WTC11 (cell line): ENCODE data around the gene OR52K1. TPM values are rescaled to one million over a fixed set of nuclear protein-coding genes. Genes with fewer than 3 reads are reported as not detected.

Source experiments
- ATAC-seq: fragments of 200-7000 bp; cut with Tn5 transposase; 2 replicates; pipeline ENCODE4 v1.10.0; 2021; ENCODE audit warnings: mild to moderate bottlenecking, moderate library complexity
- CTCF ChIA-PET: fragments of 300-600 bp; sonication (Branson Sonifier 250); formaldehyde crosslinking; loops from one replicate; lab custom pipeline; 2021; ENCODE audit warnings: antibody characterized with exemption; lab: Charles Lee
- POLR2A ChIA-PET: fragments of 350-600 bp; sonication (Branson Sonifier 250); formaldehyde crosslinking; loops from one replicate; lab custom pipeline; 2021; ENCODE audit warnings: antibody characterized with exemption; lab: Charles Lee
- DNase-seq: peaks from one replicate; pipeline ENCODE4 v3.0.0; 2021; ENCODE audit warnings: low spot score
- H3K27ac Mint-ChIP-seq: 2 replicates; pipeline ENCODE4 v1.8.0; 2021; ENCODE audit warnings: mixed read lengths
- H3K27me3 Mint-ChIP-seq: 2 replicates; pipeline ENCODE4 v1.8.0; 2021; ENCODE audit warnings: low read depth, mild to moderate bottlenecking, moderate library complexity, mixed read lengths
- H3K36me3 Mint-ChIP-seq: 2 replicates; pipeline ENCODE4 v1.8.0; 2021; ENCODE audit warnings: mixed read lengths
- H3K4me1 Mint-ChIP-seq: 2 replicates; pipeline ENCODE4 v1.8.0; 2022; ENCODE audit warnings: mixed read lengths
- H3K4me3 Mint-ChIP-seq: 2 replicates; pipeline ENCODE4 v1.8.0; 2021; ENCODE audit warnings: mild to moderate bottlenecking, moderate library complexity, mixed read lengths
- H3K9me3 Mint-ChIP-seq: 2 replicates; pipeline ENCODE4 v1.8.0; 2021; ENCODE audit warnings: mixed read lengths
- ATF6 ChIP-seq: sonication (generic); formaldehyde crosslinking; IDR thresholded peaks from 2 replicates; pipeline ENCODE4 v1.8.1; 2023; ENCODE audit warnings: mild to moderate bottlenecking, missing genetic modification reagents
- CBFB ChIP-seq: sonication (generic); formaldehyde crosslinking; IDR thresholded peaks from 2 replicates; pipeline ENCODE4 v1.8.1; 2022; ENCODE audit warnings: mild to moderate bottlenecking, low read depth, missing genetic modification reagents
- CDX4 ChIP-seq: fragments of 250-450 bp; sonication (Bioruptor Pico); IDR thresholded peaks from 2 replicates; pipeline ENCODE4 v1.9.0; 2021; ENCODE audit warnings: moderate library complexity, mild to moderate bottlenecking, inconsistent platforms, borderline replicate concordance
- E2F1 ChIP-seq: sonication (generic); formaldehyde crosslinking; IDR thresholded peaks from 2 replicates; pipeline ENCODE4 v1.8.0; 2022; ENCODE audit warnings: mild to moderate bottlenecking, missing genetic modification reagents
- ELF4 ChIP-seq: sonication (generic); formaldehyde crosslinking; IDR thresholded peaks from 2 replicates; pipeline ENCODE4 v1.8.1; 2022; ENCODE audit warnings: low read depth, mild to moderate bottlenecking, moderate library complexity, missing genetic modification reagents
- ERG ChIP-seq: fragments of 250-450 bp; sonication (Bioruptor Pico); IDR thresholded peaks from 2 replicates; pipeline ENCODE4 v1.8.0; 2021; ENCODE audit warnings: mild to moderate bottlenecking
- FOXP4 ChIP-seq: sonication (generic); formaldehyde crosslinking; IDR thresholded peaks from 2 replicates; pipeline ENCODE4 v1.8.0; 2022; ENCODE audit warnings: mild to moderate bottlenecking, missing genetic modification reagents
- GRHL2 ChIP-seq: fragments of 250-450 bp; sonication (Bioruptor Pico); IDR thresholded peaks from 2 replicates; pipeline ENCODE4 v1.8.0; 2022; ENCODE audit warnings: mild to moderate bottlenecking, moderate library complexity; ENCODE audit not compliant: insufficient replicate concordance, severe bottlenecking
- HMGXB4 ChIP-seq: sonication (generic); formaldehyde crosslinking; IDR thresholded peaks from 2 replicates; pipeline ENCODE4 v1.8.1; 2023; ENCODE audit warnings: mild to moderate bottlenecking, moderate library complexity, missing genetic modification reagents
- IRF2 ChIP-seq: sonication (generic); formaldehyde crosslinking; IDR thresholded peaks from 2 replicates; pipeline ENCODE4 v1.8.0; 2022; ENCODE audit warnings: low read depth, missing genetic modification reagents, borderline replicate concordance
- JUN ChIP-seq: sonication (generic); formaldehyde crosslinking; IDR thresholded peaks from 2 replicates; pipeline ENCODE4 v1.8.0; 2023; ENCODE audit warnings: mild to moderate bottlenecking, missing genetic modification reagents
- SMAD3 ChIP-seq: sonication (generic); formaldehyde crosslinking; IDR thresholded peaks from 2 replicates; pipeline ENCODE4 v1.8.0; 2022; ENCODE audit warnings: missing genetic modification reagents, mild to moderate bottlenecking, borderline replicate concordance
- SOX15 ChIP-seq: fragments of 250-450 bp; sonication (Bioruptor Pico); IDR thresholded peaks from 2 replicates; pipeline ENCODE4 v1.9.0; 2021; ENCODE audit warnings: mild to moderate bottlenecking
- TP53 ChIP-seq: sonication (generic); formaldehyde crosslinking; IDR thresholded peaks from 2 replicates; pipeline ENCODE4 v1.8.1; 2023; ENCODE audit warnings: mild to moderate bottlenecking, missing genetic modification reagents
- ZNF138 ChIP-seq: sonication (generic); formaldehyde crosslinking; conservative IDR thresholded peaks from 2 replicates; pipeline ENCODE4 v1.8.1; 2022; ENCODE audit warnings: mild to moderate bottlenecking, moderate library complexity, missing genetic modification reagents
- ZNF219 ChIP-seq: sonication (generic); formaldehyde crosslinking; IDR thresholded peaks from 2 replicates; pipeline ENCODE4 v1.8.0; 2023; ENCODE audit warnings: missing genetic modification reagents, mild to moderate bottlenecking, borderline replicate concordance
- ZNF232 ChIP-seq: sonication (generic); formaldehyde crosslinking; IDR thresholded peaks from 2 replicates; pipeline ENCODE4 v1.8.0; 2022; ENCODE audit warnings: mild to moderate bottlenecking, missing genetic modification reagents
- ZNF396 ChIP-seq: fragments of 250-450 bp; sonication (Bioruptor Pico); IDR thresholded peaks from 2 replicates; pipeline ENCODE4 v1.8.0; 2021; ENCODE audit warnings: mild to moderate bottlenecking, moderate library complexity, borderline replicate concordance
- ZNF425 ChIP-seq: fragments of 250-450 bp; sonication (Bioruptor Pico); conservative IDR thresholded peaks from 2 replicates; pipeline ENCODE4 v1.9.0; 2021; ENCODE audit warnings: mild to moderate bottlenecking
- total RNA-seq: library from RNA; stranded (reverse); gene quantifications from 3 replicates; pipeline ENCODE4 v1.2.3, GENCODE V29; 2021

OR52K1 gene
- total RNA-seq, 1 experiment from 2014 or later: 0.07 TPM

- TF ChIP-seq CDX4 (no peak), TP53 (no peak), ZNF232 (CRISPR knock-in tag) (no peak), SOX15 (no peak), HMGXB4 (no peak), ZNF425 (CRISPR knock-in tag) (no peak), ERG (CRISPR knock-in tag) (no peak), GRHL2 (no peak), E2F1 (CRISPR knock-in tag) (no peak), IRF2 (CRISPR knock-in tag) (no peak)
- TF ChIP-seq, all 79 proteins: peak for 0
These were observed 29.1 kb downstream of the OR52K1 start (continued) for GRCh38 chr11:4511282-4512245.

- no peak overlapping the region for H3K27ac Mint-ChIP-seq
- CTCF ChIA-PET: no interaction called here
- no peaks in the 10 kb centered on the region for H3K4me1 Mint-ChIP-seq
- H3K4me3 Mint-ChIP-seq: no peak overlapping the region
- POLR2A ChIA-PET: no interaction called here
- no peaks in the 10 kb centered on the region for H3K9me3 Mint-ChIP-seq
- no peaks in the 10 kb centered on the region for H3K36me3 Mint-ChIP-seq
- peaks cover 7% of the 10 kb centered on the region for H3K27me3 Mint-ChIP-seq
- ATAC-seq (no peak), DNase-seq (no peak)
- TF ChIP-seq ZNF425 (CRISPR knock-in tag) (no peak), JUN (CRISPR knock-in tag) (no peak), ZNF219 (CRISPR knock-in tag) (no peak), ZNF396 (CRISPR knock-in tag) (no peak), ATF6 (no peak), SMAD3 (CRISPR knock-in tag) (no peak), ZNF138 (CRISPR knock-in tag) (no peak), ZNF232 (CRISPR knock-in tag) (no peak), CBFB (no peak), ELF4 (CRISPR knock-in tag) (no peak), FOXP4 (CRISPR knock-in tag) (no peak)
These were observed 31.8 kb downstream of the OR52K1 start for GRCh38 chr11:4514196-4514595.
